BJ (cell line): ENCODE measurements around the gene NAP1L1. TPM values are rescaled to one million over a fixed set of nuclear protein-coding genes. Genes with fewer than 3 reads are reported as not detected.

Experiments
- CTCF ChIA-PET: fragments of 350-600 bp; formaldehyde crosslinking; extraction: SDS; loops from one replicate; lab custom pipeline; 2021; ENCODE audit warnings: antibody characterized with exemption, inconsistent platforms; lab: Yijun Ruan, JAX
- POLR2A ChIA-PET: fragments of 300-600 bp; sonication (Branson Sonifier 250); formaldehyde crosslinking; extraction: SDS; loops from one replicate; lab custom pipeline; 2021; ENCODE audit warnings: antibody characterized with exemption; lab: Charles Lee
- DNase-seq: peaks from one replicate; pipeline ENCODE4 v3.0.0-alpha.2; 2011; ENCODE audit warnings: low read depth
- H3K27me3 ChIP-seq: 2 replicates; pipeline ENCODE4 v1.6.0; 2011; ENCODE audit warnings: low read length; ENCODE audit not compliant: control insufficient read depth, insufficient read depth
- H3K36me3 ChIP-seq: 2 replicates; pipeline ENCODE4 v1.5.1; 2011; ENCODE audit warnings: low read length; ENCODE audit not compliant: control insufficient read depth, insufficient read depth
- H3K4me3 ChIP-seq: 2 replicates; pipeline ENCODE4 v1.5.1; 2011; ENCODE audit warnings: low read depth, mild to moderate bottlenecking, control low read depth, low read length
- CTCF ChIP-seq: IDR thresholded peaks from 2 replicates; pipeline ENCODE4 v1.5.1; 2011; ENCODE audit warnings: low read depth, mild to moderate bottlenecking, control low read depth, inconsistent platforms, low read length, moderate library complexity; ENCODE audit not compliant: insufficient read depth
- polyA plus RNA-seq: library from polyadenylated mRNA; depleted of rRNA; stranded (reverse); fragments of >200 nt; gene quantifications from 2 replicates; pipeline ENCODE4 v1.2.3, GENCODE V29; 2011

The NAP1L1 gene
- polyA plus RNA-seq, 1 experiment = 111 TPM

GRCh38 chr12:76013603-76014002 lies 70.9 kb downstream of the NAP1L1 start:
- no peak for DNase-seq
- ChIA-PET CTCF (no interaction called here), POLR2A (no interaction called here)
- Histone ChIP-seq H3K27me3 (no peaks in the 10 kb centered on the region), H3K4me3 (no peak overlapping the region), H3K36me3 (no peaks in the 10 kb centered on the region)
- no peak for TF ChIP-seq CTCF

- CTCF ChIA-PET = no interaction called here
- H3K4me3 ChIP-seq = no peak overlapping the region
- DNase-seq = no peak
- no peaks in the 10 kb centered on the region for H3K36me3 ChIP-seq
- POLR2A ChIA-PET = no interaction called here
- TF ChIP-seq CTCF = no peak
- H3K27me3 ChIP-seq = no peaks in the 10 kb centered on the region
Measured at GRCh38 chr12:76012644-76013043, 71.8 kb downstream of the NAP1L1 start.

- POLR2A ChIA-PET = no interaction called here
Measured at GRCh38 chr12:76010732-76011458, 73.6 kb downstream of the NAP1L1 start.

GRCh38 chr12:76008428-76008827 lies 76.1 kb downstream of the NAP1L1 start:
- Histone ChIP-seq H3K36me3 (no peaks in the 10 kb centered on the region), H3K27me3 (no peaks in the 10 kb centered on the region), H3K4me3 (no peak overlapping the region)
- no peak for TF ChIP-seq CTCF
- ChIA-PET POLR2A (no interaction called here), CTCF (no interaction called here)
- DNase-seq = no peak

More at GRCh38 chr12:76010732-76011458, 73.6 kb downstream of the NAP1L1 start:
- no peaks in the 10 kb centered on the region for H3K27me3 ChIP-seq
- no peak overlapping the region for H3K4me3 ChIP-seq
- no peak for DNase-seq
- CTCF ChIA-PET = interaction anchor here (0.7 kb wide), 2 partner anchors 12 to 173 kb away, joined by 3 to 4 read pairs; no protein-coding TSS in a partner anchor
- H3K36me3 ChIP-seq = no peaks in the 10 kb centered on the region
- no peak for TF ChIP-seq CTCF

- Histone ChIP-seq H3K27me3 (no peaks in the 10 kb centered on the region), H3K36me3 (no peaks in the 10 kb centered on the region)
Measured at GRCh38 chr12:76007640-76008039, 76.8 kb downstream of the NAP1L1 start.

More at GRCh38 chr12:76007640-76008039, 76.8 kb downstream of the NAP1L1 start:
- H3K4me3 ChIP-seq = no peak overlapping the region
- POLR2A ChIA-PET = no interaction called here
- DNase-seq = no peak
- CTCF ChIA-PET = no interaction called here
- no peak for TF ChIP-seq CTCF
